ENCODE measurements around the gene RGS3.
A peak's percentile ranks its signal among the peaks of the same experiment; 100 is the strongest.

RGS3 gene

DNA sequence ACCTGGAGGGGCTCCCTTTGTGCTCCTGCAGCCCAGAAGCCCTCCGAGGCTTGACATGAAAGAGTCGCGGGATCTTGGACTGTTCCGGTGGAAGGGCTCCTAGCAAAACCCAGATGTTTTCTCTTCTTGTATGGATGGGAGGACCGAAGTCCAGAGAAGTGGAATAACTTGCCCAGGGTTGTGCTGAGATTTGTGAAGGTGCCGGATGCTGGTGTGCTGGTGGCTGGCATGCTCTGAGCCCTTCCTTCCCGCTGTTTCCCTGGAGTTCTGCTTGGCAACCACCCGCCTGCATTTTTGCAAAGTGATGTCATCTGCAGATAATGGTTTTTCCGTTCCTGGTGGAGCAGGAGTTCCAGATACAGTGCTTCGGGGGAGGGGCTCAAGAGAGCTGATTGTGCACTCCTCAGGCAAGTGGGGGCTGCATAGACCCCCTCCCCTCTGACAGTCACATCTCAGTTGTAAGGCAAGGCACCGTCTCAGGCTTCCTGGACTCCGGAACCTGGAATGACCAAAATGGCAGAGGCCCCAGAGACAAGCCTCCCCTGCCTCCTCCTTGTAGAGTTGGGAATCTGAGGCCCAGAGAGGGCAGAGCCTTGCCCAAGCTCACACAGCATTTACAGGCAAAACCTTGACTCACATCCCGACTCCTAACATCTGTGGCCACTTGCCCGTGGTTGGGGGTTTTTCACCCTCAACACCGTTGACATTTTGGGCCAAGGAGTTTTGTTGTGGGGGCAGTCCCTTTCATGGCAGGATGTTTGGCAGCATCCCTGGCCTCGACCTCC lies 157.0 kb downstream of the RGS3 start:
- H3K4me1 ChIP-seq (ENCODE audit: control insufficient read depth, low read depth, low read length) = peaks cover 17% of the 10 kb centered on the region
- no peaks in the 10 kb centered on the region for H3K79me2 ChIP-seq (ENCODE audit: control insufficient read depth, insufficient read depth, low read length)
- peak overlapping the region; percentile 64 for H2BK120ac ChIP-seq (ENCODE audit: low read depth, low read length)
- no peak overlapping the region for H3K4me2 ChIP-seq (ENCODE audit: low read length)
- H3K4me3 ChIP-seq (ENCODE audit: low read length) = no peak overlapping the region
- peak; percentile 99 for DNase-seq
- no CpG with 5 or more reads among the region's 16 CpGs for WGBS (ENCODE audit: extremely low coverage, insufficient coverage, low lambda C conversion rate)
- no peaks in the 10 kb centered on the region for H3K27me3 ChIP-seq (ENCODE audit: insufficient read depth, low read length, poor library complexity)
- H4K8ac ChIP-seq (ENCODE audit: low read depth, low read length) = no peak overlapping the region
- no peak overlapping the region for H2BK15ac ChIP-seq (replicated peaks; ENCODE audit: low read depth)
- no peaks in the 10 kb centered on the region for H3K79me1 ChIP-seq (ENCODE audit: low read length)
- peak overlapping the region; percentile 78 for H3K18ac ChIP-seq (ENCODE audit: low read length)
- H4K5ac ChIP-seq (ENCODE audit: low read length) = no peak overlapping the region
- peak overlapping the region; percentile 72 for H3K56ac ChIP-seq (ENCODE audit: low read length)
- H3K4ac ChIP-seq (ENCODE audit: low read depth, low read length) = peak overlapping the region; percentile 81
- H3K9ac ChIP-seq (ENCODE audit: low read length) = peak overlapping the region; percentile 37
- peak overlapping the region; percentile 90 for H2BK5ac ChIP-seq (ENCODE audit: low read length)
- no peaks in the 10 kb centered on the region for H3K36me3 ChIP-seq (ENCODE audit: control insufficient read depth, insufficient read depth, low read length)
- H3K23ac ChIP-seq (ENCODE audit: low read length) = peak overlapping the region; percentile 18
- peak overlapping the region; percentile 15 for H2AK5ac ChIP-seq (ENCODE audit: low read length)
- peak overlapping the region; percentile 77 for H3K27ac ChIP-seq (ENCODE audit: low read depth, low read length)

DNA sequence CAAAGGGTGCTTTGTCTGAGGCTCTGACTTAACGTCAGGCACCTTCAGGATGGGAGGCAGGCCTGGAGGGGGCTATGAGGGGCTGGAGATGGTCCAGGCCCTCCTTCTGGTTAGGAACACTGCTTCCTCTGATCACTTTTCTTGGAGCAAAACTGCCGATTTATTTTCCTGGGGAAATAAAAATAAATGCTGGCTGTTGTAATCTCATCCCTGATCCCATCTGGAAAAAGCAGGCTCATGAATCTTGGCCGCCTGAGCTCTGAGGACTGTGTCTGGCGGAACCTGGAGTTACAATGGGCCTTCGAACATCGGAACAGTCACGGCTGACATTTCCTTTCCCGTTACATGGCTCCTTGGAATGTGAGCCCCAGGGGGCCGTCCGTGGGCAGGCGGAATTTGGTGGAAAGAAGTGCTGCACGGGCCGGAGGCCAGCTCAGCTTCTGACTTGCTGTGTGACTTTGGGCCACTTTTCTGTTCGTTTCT lies 157.8 kb downstream of the RGS3 start:
- H3K36me3 ChIP-seq (ENCODE audit: control insufficient read depth, insufficient read depth, low read length) = no peaks in the 10 kb centered on the region
- H3K9ac ChIP-seq (ENCODE audit: low read length) = no peak overlapping the region
- no CpG with 5 or more reads among the region's 14 CpGs for WGBS (ENCODE audit: extremely low coverage, insufficient coverage, low lambda C conversion rate)
- H3K56ac ChIP-seq (ENCODE audit: low read length) = peak overlapping the region; percentile 72
- H3K79me2 ChIP-seq (ENCODE audit: control insufficient read depth, insufficient read depth, low read length) = no peaks in the 10 kb centered on the region
- H2BK5ac ChIP-seq (ENCODE audit: low read length) = peak overlapping the region; percentile 90
- peak overlapping the region; percentile 23 for H3K18ac ChIP-seq (ENCODE audit: low read length)
- no peak overlapping the region for H3K4me2 ChIP-seq (ENCODE audit: low read length)
- peak overlapping the region; percentile 76 for H3K4ac ChIP-seq (ENCODE audit: low read depth, low read length)
- no peak overlapping the region for H2BK15ac ChIP-seq (replicated peaks; ENCODE audit: low read depth)
- no peak overlapping the region for H4K5ac ChIP-seq (ENCODE audit: low read length)
- peaks cover 17% of the 10 kb centered on the region for H3K4me1 ChIP-seq (ENCODE audit: control insufficient read depth, low read depth, low read length)
- no peaks in the 10 kb centered on the region for H3K27me3 ChIP-seq (ENCODE audit: insufficient read depth, low read length, poor library complexity)
- peak; percentile 90 for DNase-seq
- H2BK120ac ChIP-seq (ENCODE audit: low read depth, low read length) = peak overlapping the region; percentile 54
- peak overlapping the region; percentile 15 for H2AK5ac ChIP-seq (ENCODE audit: low read length)
- H4K8ac ChIP-seq (ENCODE audit: low read depth, low read length) = no peak overlapping the region
- H3K23ac ChIP-seq (ENCODE audit: low read length) = peak overlapping the region; percentile 18
- no peak overlapping the region for H3K4me3 ChIP-seq (ENCODE audit: low read length)
- H3K27ac ChIP-seq (ENCODE audit: low read depth, low read length) = peak overlapping the region; percentile 62
- no peaks in the 10 kb centered on the region for H3K79me1 ChIP-seq (ENCODE audit: low read length)

DNA sequence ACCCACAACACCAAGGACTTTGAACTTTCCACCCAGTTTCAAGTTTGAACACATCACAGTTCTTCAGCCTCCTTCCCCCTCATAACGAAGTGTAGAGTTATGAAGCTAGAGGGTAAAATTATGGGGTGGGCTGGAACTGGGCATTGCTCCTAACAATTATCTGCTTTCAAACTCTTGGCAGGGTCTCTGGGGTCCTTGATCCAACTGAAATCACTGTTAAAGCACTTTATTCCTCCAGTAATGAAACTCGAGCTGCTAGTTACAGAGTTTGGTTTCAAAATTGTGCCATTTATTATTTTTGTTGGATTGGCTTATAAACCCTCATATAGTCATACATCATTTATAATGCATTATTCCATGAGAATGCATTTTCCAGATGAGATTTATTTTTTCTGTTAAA lies 158.5 kb downstream of the RGS3 start:
- H3K4me2 ChIP-seq (ENCODE audit: low read length) = no peak overlapping the region
- no peak overlapping the region for H2BK5ac ChIP-seq (ENCODE audit: low read length)
- no peak overlapping the region for H3K9ac ChIP-seq (ENCODE audit: low read length)
- H3K27ac ChIP-seq (ENCODE audit: low read depth, low read length) = peak overlapping the region; percentile 3
- H3K79me1 ChIP-seq (ENCODE audit: low read length) = no peaks in the 10 kb centered on the region
- H3K4me3 ChIP-seq (ENCODE audit: low read length) = no peak overlapping the region
- no peak overlapping the region for H3K56ac ChIP-seq (ENCODE audit: low read length)
- no CpG with 5 or more reads among the region's 2 CpGs for WGBS (ENCODE audit: extremely low coverage, insufficient coverage, low lambda C conversion rate)
- no peak overlapping the region for H4K8ac ChIP-seq (ENCODE audit: low read depth, low read length)
- H3K27me3 ChIP-seq (ENCODE audit: insufficient read depth, low read length, poor library complexity) = no peaks in the 10 kb centered on the region
- H3K4ac ChIP-seq (ENCODE audit: low read depth, low read length) = no peak overlapping the region
- peaks cover 17% of the 10 kb centered on the region for H3K4me1 ChIP-seq (ENCODE audit: control insufficient read depth, low read depth, low read length)
- no peaks in the 10 kb centered on the region for H3K36me3 ChIP-seq (ENCODE audit: control insufficient read depth, insufficient read depth, low read length)
- no peak overlapping the region for H2BK15ac ChIP-seq (replicated peaks; ENCODE audit: low read depth)
- H3K18ac ChIP-seq (ENCODE audit: low read length) = peak overlapping the region; percentile 23
- no peak overlapping the region for H4K5ac ChIP-seq (ENCODE audit: low read length)
- no peak overlapping the region for H2BK120ac ChIP-seq (ENCODE audit: low read depth, low read length)
- H3K23ac ChIP-seq (ENCODE audit: low read length) = no peak overlapping the region
- no peak for DNase-seq
- no peaks in the 10 kb centered on the region for H3K79me2 ChIP-seq (ENCODE audit: control insufficient read depth, insufficient read depth, low read length)
- H2AK5ac ChIP-seq (ENCODE audit: low read length) = no peak overlapping the region

DNA sequence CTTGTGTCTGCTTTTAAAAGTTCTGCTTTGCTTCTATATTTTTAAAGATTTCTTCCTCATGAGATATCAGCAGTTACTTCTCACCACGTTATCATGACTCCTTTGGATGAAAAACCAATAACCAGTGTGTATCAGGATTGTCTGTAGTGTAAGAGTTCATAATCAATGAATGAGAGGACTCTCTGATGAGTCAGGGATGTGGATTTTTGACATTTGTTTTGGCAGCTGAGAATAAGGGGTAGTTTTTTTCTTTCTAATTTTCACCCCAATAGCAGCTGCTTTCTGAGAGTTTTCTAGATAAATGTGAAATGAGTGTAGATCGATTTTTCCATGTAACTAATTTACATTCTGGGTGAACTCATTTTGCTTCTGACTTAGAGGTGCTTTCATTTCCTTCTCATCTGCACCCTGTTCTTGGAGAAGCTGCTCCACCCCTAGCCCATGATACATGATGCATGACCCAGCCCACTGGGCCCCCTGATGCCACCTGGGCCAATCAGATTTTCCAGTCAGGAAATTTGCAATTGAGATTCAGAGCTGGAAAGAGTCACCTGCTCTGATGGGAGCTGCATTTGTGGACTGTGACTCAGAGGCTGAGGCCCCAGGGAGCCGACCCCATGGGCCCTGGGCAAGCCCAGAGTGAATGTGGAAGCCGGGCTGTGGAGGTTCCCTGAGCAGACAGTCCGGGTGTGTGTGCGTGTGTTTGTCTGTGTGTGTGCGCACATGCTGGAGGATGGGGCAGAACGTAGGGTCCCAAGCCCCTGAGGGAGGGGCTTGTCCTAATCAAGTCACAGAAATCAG lies 159.3 kb downstream of the RGS3 start:
- no peaks in the 10 kb centered on the region for H3K27me3 ChIP-seq (ENCODE audit: insufficient read depth, low read length, poor library complexity)
- peak overlapping the region; percentile 40 for H3K4ac ChIP-seq (ENCODE audit: low read depth, low read length)
- H3K4me3 ChIP-seq (ENCODE audit: low read length) = no peak overlapping the region
- peak overlapping the region; percentile 28 for H3K9ac ChIP-seq (ENCODE audit: low read length)
- no peak overlapping the region for H4K5ac ChIP-seq (ENCODE audit: low read length)
- peak overlapping the region; percentile 64 for H2BK120ac ChIP-seq (ENCODE audit: low read depth, low read length)
- H2AK5ac ChIP-seq (ENCODE audit: low read length) = no peak overlapping the region
- H3K79me1 ChIP-seq (ENCODE audit: low read length) = no peaks in the 10 kb centered on the region
- DNase-seq = peak; percentile 98
- no peak overlapping the region for H3K4me2 ChIP-seq (ENCODE audit: low read length)
- H2BK15ac ChIP-seq (replicated peaks; ENCODE audit: low read depth) = no peak overlapping the region
- H4K8ac ChIP-seq (ENCODE audit: low read depth, low read length) = no peak overlapping the region
- H3K23ac ChIP-seq (ENCODE audit: low read length) = no peak overlapping the region
- H3K36me3 ChIP-seq (ENCODE audit: control insufficient read depth, insufficient read depth, low read length) = no peaks in the 10 kb centered on the region
- peak overlapping the region; percentile 12 for H2BK5ac ChIP-seq (ENCODE audit: low read length)
- H3K27ac ChIP-seq (ENCODE audit: low read depth, low read length) = peak overlapping the region; percentile 86
- H3K4me1 ChIP-seq (ENCODE audit: control insufficient read depth, low read depth, low read length) = peaks cover 15% of the 10 kb centered on the region
- WGBS (ENCODE audit: extremely low coverage, insufficient coverage, low lambda C conversion rate) = no CpG with 5 or more reads among the region's 8 CpGs
- peak overlapping the region; percentile 78 for H3K56ac ChIP-seq (ENCODE audit: low read length)
- H3K18ac ChIP-seq (ENCODE audit: low read length) = no peak overlapping the region
- H3K79me2 ChIP-seq (ENCODE audit: control insufficient read depth, insufficient read depth, low read length) = no peaks in the 10 kb centered on the region

DNA sequence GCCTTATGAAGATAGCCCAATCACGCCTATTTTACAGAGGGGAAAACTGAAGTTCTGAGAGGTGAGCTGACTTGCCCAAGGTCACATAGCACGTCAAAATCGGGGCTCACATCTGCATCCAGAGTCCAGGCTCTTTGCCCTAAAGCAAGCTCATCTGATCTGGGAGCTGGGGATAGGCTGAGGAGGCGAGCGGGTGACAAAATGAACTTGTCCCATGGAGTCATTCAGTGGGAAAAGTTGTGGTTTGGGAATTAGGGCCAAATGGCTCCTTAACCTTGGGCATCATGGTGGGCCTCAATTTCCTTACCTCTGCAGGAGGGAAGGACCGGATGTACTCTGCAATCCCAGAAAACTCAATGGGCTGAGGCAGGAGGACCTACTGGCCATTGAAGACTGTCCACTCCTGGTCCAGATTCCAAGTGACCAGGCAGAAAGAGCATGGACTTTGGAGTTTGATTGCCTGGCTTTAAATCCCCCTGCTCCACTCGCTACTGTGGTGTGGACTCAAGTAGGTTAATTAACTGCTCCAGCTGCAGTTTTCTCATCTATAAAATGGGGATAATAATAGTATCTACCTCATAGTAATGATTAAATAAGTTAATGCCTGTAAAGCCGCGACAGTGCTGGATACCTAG lies 160.4 kb downstream of the RGS3 start:
- H2BK5ac ChIP-seq (ENCODE audit: low read length) = no peak overlapping the region
- no peak overlapping the region for H4K5ac ChIP-seq (ENCODE audit: low read length)
- no peak overlapping the region for H3K9ac ChIP-seq (ENCODE audit: low read length)
- no peak overlapping the region for H4K8ac ChIP-seq (ENCODE audit: low read depth, low read length)
- no CpG with 5 or more reads among the region's 9 CpGs for WGBS (ENCODE audit: extremely low coverage, insufficient coverage, low lambda C conversion rate)
- H3K4me1 ChIP-seq (ENCODE audit: control insufficient read depth, low read depth, low read length) = peaks cover 15% of the 10 kb centered on the region
- H3K56ac ChIP-seq (ENCODE audit: low read length) = no peak overlapping the region
- no peaks in the 10 kb centered on the region for H3K36me3 ChIP-seq (ENCODE audit: control insufficient read depth, insufficient read depth, low read length)
- H3K4ac ChIP-seq (ENCODE audit: low read depth, low read length) = no peak overlapping the region
- no peaks in the 10 kb centered on the region for H3K79me2 ChIP-seq (ENCODE audit: control insufficient read depth, insufficient read depth, low read length)
- H3K79me1 ChIP-seq (ENCODE audit: low read length) = no peaks in the 10 kb centered on the region
- no peak overlapping the region for H2AK5ac ChIP-seq (ENCODE audit: low read length)
- no peak for DNase-seq
- no peak overlapping the region for H3K18ac ChIP-seq (ENCODE audit: low read length)
- H2BK120ac ChIP-seq (ENCODE audit: low read depth, low read length) = no peak overlapping the region
- no peak overlapping the region for H2BK15ac ChIP-seq (replicated peaks; ENCODE audit: low read depth)
- H3K4me3 ChIP-seq (ENCODE audit: low read length) = no peak overlapping the region
- no peak overlapping the region for H3K27ac ChIP-seq (ENCODE audit: low read depth, low read length)
- no peak overlapping the region for H3K4me2 ChIP-seq (ENCODE audit: low read length)
- H3K27me3 ChIP-seq (ENCODE audit: insufficient read depth, low read length, poor library complexity) = no peaks in the 10 kb centered on the region
- H3K23ac ChIP-seq (ENCODE audit: low read length) = no peak overlapping the region
